ENCODE data around the gene FAM124A. TPM values are rescaled to one million over a fixed set of nuclear protein-coding genes. Genes with fewer than 3 reads are reported as not detected.

Gene FAM124A
- total and polyA plus RNA-seq, 10 of the 15 experiments (the other 5 are each of a cell fraction or from before 2014, with no cell fraction given): not detected

DNA sequence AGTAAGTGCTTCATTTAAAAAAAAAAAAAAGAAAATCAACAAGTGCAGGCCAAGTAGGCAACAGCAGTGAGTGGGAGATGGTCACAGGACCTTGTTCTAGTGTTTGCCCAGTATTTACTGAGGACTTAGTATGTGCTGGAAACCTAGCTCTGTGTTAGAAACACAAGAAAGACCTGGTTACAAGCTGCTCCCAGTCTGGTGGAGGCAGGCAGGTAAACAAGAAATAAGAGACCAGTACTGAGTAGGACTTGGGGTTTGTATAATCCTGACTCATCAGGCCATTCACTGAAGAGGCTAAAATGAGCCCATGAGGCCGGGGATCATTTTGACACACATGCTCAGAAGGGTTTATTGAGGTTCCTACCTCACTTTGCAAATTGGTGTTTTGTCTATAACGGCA lies 95.8 kb downstream of the FAM124A start:
- Histone ChIP-seq H4K20me1 (ENCODE audit: control insufficient read depth, insufficient read depth) (no peaks in the 10 kb centered on the region), H3K9ac (ENCODE audit: control insufficient read depth, insufficient read depth, low read length) (no peak overlapping the region), H3K4me3 (no peak overlapping the region), H3K9me3 (replicated peaks; ENCODE audit: control insufficient read depth, insufficient read depth, low read length) (no peaks in the 10 kb centered on the region), H3K27me3 (replicated peaks in 1 of 2; ENCODE audit: control insufficient read depth in 2 of 2, insufficient read depth in 2 of 2, low read length in 1 of 2) (no peaks in the 10 kb centered on the region), H3K27ac (ENCODE audit: control insufficient read depth, insufficient read depth) (no peak overlapping the region), H2AFZ (ENCODE audit: control insufficient read depth, low read depth, low read length) (no peak overlapping the region), H3K4me1 (ENCODE audit: control insufficient read depth, insufficient read depth, low read length) (no peaks in the 10 kb centered on the region), H3K4me2 (ENCODE audit: control insufficient read depth, insufficient read depth) (no peak overlapping the region), H3K79me2 (ENCODE audit: control insufficient read depth, insufficient read depth, low read length) (no peaks in the 10 kb centered on the region), H3K36me3 (ENCODE audit: control insufficient read depth in 2 of 2, insufficient read depth in 2 of 2, low read length in 1 of 2) (no peaks in the 10 kb centered on the region)
- POLR2A ChIA-PET: interaction anchor here (0.9 kb wide), 1 partner anchor 11 kb away, joined by 3 read pairs; no protein-coding TSS in a partner anchor
- RAD21 ChIA-PET (ENCODE audit: unreplicated experiment): interaction anchor here (1.4 kb wide), 1 partner anchor 31 kb away, joined by 4 read pairs; no protein-coding TSS in a partner anchor
- TF ChIP-seq NFXL1 (IDR thresholded peaks at IDR 0.05; ENCODE audit: borderline replicate concordance): no peak
- TF ChIP-seq PAX5 (IDR thresholded peaks at IDR 0.05; ENCODE audit: borderline replicate concordance, low read depth, low read length): no peak
- no peak for TF ChIP-seq MAX (IDR thresholded peaks at IDR 0.05; ENCODE audit: low read depth, low read length)
- TF ChIP-seq CREB1 (IDR thresholded peaks at IDR 0.05; ENCODE audit: low read depth): no peak
- TF ChIP-seq RBBP5 (conservative IDR thresholded peaks at IDR 0.05): no peak
- no peak for TF ChIP-seq NKRF (conservative IDR thresholded peaks at IDR 0.05)
- no peak for TF ChIP-seq PAX8 (IDR thresholded peaks at IDR 0.05)
- TF ChIP-seq RCOR1 (conservative IDR thresholded peaks at IDR 0.05; ENCODE audit: low read depth, low read length): no peak
- TF ChIP-seq, protein P1, sequence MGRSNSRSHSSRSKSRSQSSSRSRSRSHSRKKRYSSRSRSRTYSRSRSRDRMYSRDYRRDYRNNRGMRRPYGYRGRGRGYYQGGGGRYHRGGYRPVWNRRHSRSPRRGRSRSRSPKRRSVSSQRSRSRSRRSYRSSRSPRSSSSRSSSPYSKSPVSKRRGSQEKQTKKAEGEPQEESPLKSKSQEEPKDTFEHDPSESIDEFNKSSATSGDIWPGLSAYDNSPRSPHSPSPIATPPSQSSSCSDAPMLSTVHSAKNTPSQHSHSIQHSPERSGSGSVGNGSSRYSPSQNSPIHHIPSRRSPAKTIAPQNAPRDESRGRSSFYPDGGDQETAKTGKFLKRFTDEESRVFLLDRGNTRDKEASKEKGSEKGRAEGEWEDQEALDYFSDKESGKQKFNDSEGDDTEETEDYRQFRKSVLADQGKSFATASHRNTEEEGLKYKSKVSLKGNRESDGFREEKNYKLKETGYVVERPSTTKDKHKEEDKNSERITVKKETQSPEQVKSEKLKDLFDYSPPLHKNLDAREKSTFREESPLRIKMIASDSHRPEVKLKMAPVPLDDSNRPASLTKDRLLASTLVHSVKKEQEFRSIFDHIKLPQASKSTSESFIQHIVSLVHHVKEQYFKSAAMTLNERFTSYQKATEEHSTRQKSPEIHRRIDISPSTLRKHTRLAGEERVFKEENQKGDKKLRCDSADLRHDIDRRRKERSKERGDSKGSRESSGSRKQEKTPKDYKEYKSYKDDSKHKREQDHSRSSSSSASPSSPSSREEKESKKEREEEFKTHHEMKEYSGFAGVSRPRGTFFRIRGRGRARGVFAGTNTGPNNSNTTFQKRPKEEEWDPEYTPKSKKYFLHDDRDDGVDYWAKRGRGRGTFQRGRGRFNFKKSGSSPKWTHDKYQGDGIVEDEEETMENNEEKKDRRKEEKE (IDR thresholded peaks at IDR 0.05): no peak
- no peak for TF ChIP-seq TCF12 (IDR thresholded peaks at IDR 0.05; ENCODE audit: low read depth, low read length)
- TF ChIP-seq GATAD2B (conservative IDR thresholded peaks at IDR 0.05; ENCODE audit: low read depth): no peak
- TF ChIP-seq TBL1XR1 (IDR thresholded peaks at IDR 0.05; ENCODE audit: low read depth, low read length): no peak
- CTCF ChIA-PET: interaction anchor here (0.6 to 0.7 kb wide), 3 partner anchors 13 to 163 kb away, joined by 3 read pairs; no protein-coding TSS in a partner anchor
- 0% methylated on average over 2 of the region's 2 CpGs for WGBS (ENCODE audit: insufficient coverage, insufficient replicate concordance, low lambda C conversion rate, missing lambda C conversion rate)
- SMC1A ChIA-PET (ENCODE audit: uncharacterized antibody, unreplicated experiment): no interaction called here
- intact Hi-C loops (cut with micrococcal nuclease; ENCODE audit: unreplicated experiment): no loop called here
- FAIRE-seq (no peak), ATAC-seq (no peak), DNase-seq (ENCODE audit: low read depth, low spot score) (no peak)
- no TSS peak for BruUV-seq (replicated peaks)
- in situ Hi-C loops (cut with MboI): loop anchor here (5.0 kb wide), 1 partner anchor 51 kb away; no protein-coding TSS in a partner anchor

Measured in GM12878 (cell line).